ENCODE results near the gene MCHR1. TPM values are rescaled to one million over a fixed set of nuclear protein-coding genes. Genes with fewer than 3 reads are reported as not detected.
A peak's percentile ranks its signal among the peaks of the same experiment; 100 is the strongest.

Gene MCHR1, protein sequence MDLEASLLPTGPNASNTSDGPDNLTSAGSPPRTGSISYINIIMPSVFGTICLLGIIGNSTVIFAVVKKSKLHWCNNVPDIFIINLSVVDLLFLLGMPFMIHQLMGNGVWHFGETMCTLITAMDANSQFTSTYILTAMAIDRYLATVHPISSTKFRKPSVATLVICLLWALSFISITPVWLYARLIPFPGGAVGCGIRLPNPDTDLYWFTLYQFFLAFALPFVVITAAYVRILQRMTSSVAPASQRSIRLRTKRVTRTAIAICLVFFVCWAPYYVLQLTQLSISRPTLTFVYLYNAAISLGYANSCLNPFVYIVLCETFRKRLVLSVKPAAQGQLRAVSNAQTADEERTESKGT
- total RNA-seq (2021) = 0.24 and 0.28 TPM in 2 replicates
- Bru-seq, nascent RNA = percentile 15 among the genes with signal in this experiment
- percentile 16 among the genes with signal in this experiment for BruChase-seq, experiment 1, labeled RNA remaining after a 2-hour chase
- BruChase-seq, experiment 2, labeled RNA remaining after a 6-hour chase = percentile 15 among the genes with signal in this experiment
- long read RNA-seq = 0 reads

- Histone ChIP-seq H3F3A (ENCODE audit: insufficient read depth, low read depth) (peaks cover 6% of the 10 kb centered on the region; the same call in 1 of the 2 replicates), H3K4me2 (no peak within 1 kb of the TSS), H3K36me3 (ENCODE audit: low read depth) (no peaks in the 10 kb centered on the region), H3K9me3 (ENCODE audit: insufficient read depth, low read depth) (no peaks in the 10 kb centered on the region), H2AFZ (no peak within 1 kb of the TSS), H3K4me3 (no peak within 1 kb of the TSS), H3K9me2 (ENCODE audit: insufficient read depth) (no peaks in the 10 kb centered on the region), H3K27me3 (ENCODE audit: insufficient read depth, low read depth) (no peaks in the 10 kb centered on the region), H3K4me1 (replicated peaks; ENCODE audit: insufficient read depth) (peaks cover 13% of the 10 kb centered on the region), H3K27ac (no peak within 1 kb of the TSS), H4K20me1 (ENCODE audit: insufficient read depth) (no peaks in the 10 kb centered on the region), H3K79me2 (ENCODE audit: low read depth) (no peaks in the 10 kb centered on the region)
- no peak for TF ChIP-seq EZH2 (IDR thresholded peaks at IDR 0.05; ENCODE audit: low read depth)
- TF ChIP-seq, protein P1, sequence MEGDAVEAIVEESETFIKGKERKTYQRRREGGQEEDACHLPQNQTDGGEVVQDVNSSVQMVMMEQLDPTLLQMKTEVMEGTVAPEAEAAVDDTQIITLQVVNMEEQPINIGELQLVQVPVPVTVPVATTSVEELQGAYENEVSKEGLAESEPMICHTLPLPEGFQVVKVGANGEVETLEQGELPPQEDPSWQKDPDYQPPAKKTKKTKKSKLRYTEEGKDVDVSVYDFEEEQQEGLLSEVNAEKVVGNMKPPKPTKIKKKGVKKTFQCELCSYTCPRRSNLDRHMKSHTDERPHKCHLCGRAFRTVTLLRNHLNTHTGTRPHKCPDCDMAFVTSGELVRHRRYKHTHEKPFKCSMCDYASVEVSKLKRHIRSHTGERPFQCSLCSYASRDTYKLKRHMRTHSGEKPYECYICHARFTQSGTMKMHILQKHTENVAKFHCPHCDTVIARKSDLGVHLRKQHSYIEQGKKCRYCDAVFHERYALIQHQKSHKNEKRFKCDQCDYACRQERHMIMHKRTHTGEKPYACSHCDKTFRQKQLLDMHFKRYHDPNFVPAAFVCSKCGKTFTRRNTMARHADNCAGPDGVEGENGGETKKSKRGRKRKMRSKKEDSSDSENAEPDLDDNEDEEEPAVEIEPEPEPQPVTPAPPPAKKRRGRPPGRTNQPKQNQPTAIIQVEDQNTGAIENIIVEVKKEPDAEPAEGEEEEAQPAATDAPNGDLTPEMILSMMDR (conservative IDR thresholded peaks at IDR 0.05) = no peak
- no TSS peak for BruUV-seq (replicated peaks)
- no peak for DNase-seq
- POLR2A ChIA-PET (ENCODE audit: unreplicated experiment) = interaction anchor here (0.8 kb wide), 1 partner anchor 635 kb away, joined by 8 read pairs; no protein-coding TSS in a partner anchor
- intact Hi-C loops (cut with micrococcal nuclease; ENCODE audit: unreplicated experiment) = no loop called here
- CTCF ChIA-PET = no interaction called here
Observed at GRCh38 chr22:40679249-40679963, at the start of gene MCHR1. TSS of gene MCHR1 (plus strand) at chr22:40679484. CDS start at chr22:40679653, 169 bp downstream.

GRCh38 chr22:40631925-40632324, 47.4 kb upstream of the MCHR1 start:
- no peak for DNase-seq
- Histone ChIP-seq H3K9me3 (ENCODE audit: insufficient read depth, low read depth) (no peaks in the 10 kb centered on the region), H4K20me1 (ENCODE audit: insufficient read depth) (peaks cover 60% of the 10 kb centered on the region), H3K4me3 (no peak overlapping the region), H3K36me3 (ENCODE audit: low read depth) (no peaks in the 10 kb centered on the region), H3K4me2 (no peak overlapping the region), H3K27ac (no peak overlapping the region), H2AFZ (no peak overlapping the region), H3K9me2 (ENCODE audit: insufficient read depth) (no peaks in the 10 kb centered on the region), H3K4me1 (replicated peaks; ENCODE audit: insufficient read depth) (peaks cover 27% of the 10 kb centered on the region), H3F3A (ENCODE audit: insufficient read depth, low read depth) (no peaks in the 10 kb centered on the region), H3K79me2 (ENCODE audit: low read depth) (peaks cover 94% of the 10 kb centered on the region), H3K27me3 (ENCODE audit: insufficient read depth, low read depth) (no peaks in the 10 kb centered on the region)
- no peak for TF ChIP-seq EZH2 (IDR thresholded peaks at IDR 0.05; ENCODE audit: low read depth)
- TF ChIP-seq, protein P1 (conservative IDR thresholded peaks at IDR 0.05) = no peak
- ChIA-PET POLR2A (ENCODE audit: unreplicated experiment) (no interaction called here), CTCF (no interaction called here)
- no TSS peak for BruUV-seq (replicated peaks)
- intact Hi-C loops (cut with micrococcal nuclease; ENCODE audit: unreplicated experiment) = no loop called here

DNA sequence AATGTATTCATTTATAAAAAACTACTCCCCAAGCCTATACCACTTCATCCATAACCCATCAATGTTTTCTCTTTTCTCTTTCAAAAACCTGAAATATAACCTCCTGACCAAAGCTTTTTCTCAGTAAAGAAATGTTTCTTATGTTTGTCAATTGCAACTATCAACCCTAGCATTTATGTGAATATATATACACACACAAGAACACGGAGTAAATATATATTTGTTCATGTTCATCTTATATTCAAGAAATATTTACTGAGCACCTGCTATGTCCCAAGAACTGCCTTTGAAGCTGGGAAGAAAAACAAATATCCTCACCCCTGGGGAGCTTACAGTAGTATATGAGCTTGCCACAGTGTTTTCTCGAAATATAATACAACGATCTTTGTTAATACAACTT, 46.2 kb upstream of the MCHR1 start:
- no peaks in the 10 kb centered on the region for H3K9me3 ChIP-seq (ENCODE audit: insufficient read depth, low read depth)
- intact Hi-C loops (cut with micrococcal nuclease; ENCODE audit: unreplicated experiment) = no loop called here
- H3K79me2 ChIP-seq (ENCODE audit: low read depth) = peaks cover 83% of the 10 kb centered on the region
- no peaks in the 10 kb centered on the region for H3K36me3 ChIP-seq (ENCODE audit: low read depth)
- TF ChIP-seq, protein P1 (conservative IDR thresholded peaks at IDR 0.05) = no peak
- TF ChIP-seq EZH2 (IDR thresholded peaks at IDR 0.05; ENCODE audit: low read depth) = no peak
- no peak overlapping the region for H3K4me2 ChIP-seq
- no peaks in the 10 kb centered on the region for H3K27me3 ChIP-seq (ENCODE audit: insufficient read depth, low read depth)
- no peak for DNase-seq
- CTCF ChIA-PET = interaction anchor here (0.6 kb wide), 1 partner anchor 87 kb away, joined by 15 read pairs; no protein-coding TSS in a partner anchor
- H2AFZ ChIP-seq = no peak overlapping the region
- no peaks in the 10 kb centered on the region for H3F3A ChIP-seq (ENCODE audit: insufficient read depth, low read depth)
- POLR2A ChIA-PET (ENCODE audit: unreplicated experiment) = interaction anchor here (0.7 kb wide), 1 partner anchor 35 kb away, joined by 7 read pairs; no protein-coding TSS in a partner anchor
- peaks cover 36% of the 10 kb centered on the region for H3K4me1 ChIP-seq (replicated peaks; ENCODE audit: insufficient read depth)
- peaks cover 49% of the 10 kb centered on the region for H4K20me1 ChIP-seq (ENCODE audit: insufficient read depth)
- no peak overlapping the region for H3K27ac ChIP-seq
- no peak overlapping the region for H3K4me3 ChIP-seq
- H3K9me2 ChIP-seq (ENCODE audit: insufficient read depth) = no peaks in the 10 kb centered on the region
- BruUV-seq (replicated peaks) = no TSS peak

Measured in PC-9 (cell line).